Fibroblast of skin of right quadriceps (primary cell): ENCODE data around the gene ECEL1.
A peak's percentile ranks its signal among the peaks of the same experiment; 100 is the strongest.
"Not testable (repeated sequence)": the region's sequence is repeated elsewhere in the genome, so short reads cannot be mapped to it uniquely, and the experiment has no call there.

Experiments used
- DNase-seq: peaks from one replicate; pipeline ENCODE4 v3.0.0-alpha.2; 2013

Gene ECEL1

GRCh38 chr2:232487385-232488096 lies at the start of gene ECEL1:
Gene ECEL1, minus strand, starts transcription at chr2:232487834. Its CDS starts 1,181 bp downstream, at chr2:232486653.
- no peak for DNase-seq

- DNase-seq: no peak
Observed at GRCh38 chr2:232537079-232537478, 49.4 kb upstream of the ECEL1 start.

DNA sequence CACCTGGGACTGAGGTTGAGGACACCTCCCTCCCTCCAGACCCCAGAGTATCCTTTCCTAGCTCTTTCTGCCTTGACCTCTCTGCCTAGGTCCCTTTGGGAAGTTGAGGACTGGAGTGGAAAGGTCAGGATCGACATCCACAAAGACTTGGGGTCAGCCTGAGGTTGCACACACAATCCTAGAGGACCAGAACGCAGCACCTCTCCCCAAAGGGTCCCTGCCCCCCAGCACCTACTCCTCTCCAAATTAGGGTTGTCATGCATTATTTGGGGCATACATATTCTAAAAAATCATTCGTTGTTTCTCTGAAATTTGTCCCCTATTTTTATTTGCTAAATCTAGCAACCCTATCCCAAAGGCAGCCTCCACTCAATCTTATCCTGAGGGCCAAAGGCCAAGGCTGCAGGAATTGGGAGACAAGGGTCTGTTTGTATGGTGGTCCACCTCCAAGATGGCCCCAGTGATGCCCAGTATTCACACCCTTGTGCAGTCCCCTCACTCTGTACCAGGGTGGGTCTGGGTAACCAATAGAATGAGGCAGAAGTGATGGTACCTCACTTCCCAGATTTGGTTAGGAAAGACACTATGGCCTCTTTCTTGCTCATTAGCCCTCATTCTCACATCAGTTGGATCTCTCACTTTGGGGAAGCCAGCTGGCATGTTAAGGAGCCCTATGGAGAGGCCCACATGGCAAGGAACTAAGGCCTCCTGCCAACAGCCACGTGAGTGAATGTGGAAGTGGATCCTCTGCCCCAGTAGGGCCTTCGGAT lies 48.3 kb upstream of the ECEL1 start:
- DNase-seq: no peak

DNA sequence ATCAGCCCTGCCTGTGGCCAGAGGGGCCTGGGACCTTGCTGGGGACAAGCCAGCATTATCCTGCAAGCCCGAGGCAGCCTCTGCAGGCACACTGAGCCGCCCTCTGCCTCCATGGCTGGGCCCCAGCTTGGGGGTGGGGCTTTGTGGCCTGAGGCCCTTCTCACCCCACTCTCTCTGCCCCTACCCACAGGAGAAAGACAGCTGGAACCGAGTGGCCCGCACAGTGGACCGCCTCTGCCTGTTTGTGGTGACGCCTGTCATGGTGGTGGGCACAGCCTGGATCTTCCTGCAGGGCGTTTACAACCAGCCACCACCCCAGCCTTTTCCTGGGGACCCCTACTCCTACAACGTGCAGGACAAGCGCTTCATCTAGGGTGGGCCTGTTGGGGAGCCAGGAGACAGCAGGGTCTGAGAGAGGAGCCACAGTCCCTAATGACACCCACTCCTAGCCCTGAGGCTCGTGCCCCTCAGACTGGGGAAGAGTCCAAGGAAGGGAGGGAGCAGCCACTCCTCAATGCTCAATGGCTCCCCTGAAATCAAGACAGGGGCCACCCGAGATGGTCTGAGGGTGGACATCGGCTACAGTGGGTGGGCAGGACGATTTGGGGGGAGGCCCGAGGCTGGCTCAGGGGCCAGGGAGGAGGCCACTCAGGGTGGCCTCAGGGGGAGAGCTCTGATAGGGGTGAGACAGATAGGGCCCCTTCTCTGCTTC lies 47.5 kb upstream of the ECEL1 start:
- no peak for DNase-seq

DNA sequence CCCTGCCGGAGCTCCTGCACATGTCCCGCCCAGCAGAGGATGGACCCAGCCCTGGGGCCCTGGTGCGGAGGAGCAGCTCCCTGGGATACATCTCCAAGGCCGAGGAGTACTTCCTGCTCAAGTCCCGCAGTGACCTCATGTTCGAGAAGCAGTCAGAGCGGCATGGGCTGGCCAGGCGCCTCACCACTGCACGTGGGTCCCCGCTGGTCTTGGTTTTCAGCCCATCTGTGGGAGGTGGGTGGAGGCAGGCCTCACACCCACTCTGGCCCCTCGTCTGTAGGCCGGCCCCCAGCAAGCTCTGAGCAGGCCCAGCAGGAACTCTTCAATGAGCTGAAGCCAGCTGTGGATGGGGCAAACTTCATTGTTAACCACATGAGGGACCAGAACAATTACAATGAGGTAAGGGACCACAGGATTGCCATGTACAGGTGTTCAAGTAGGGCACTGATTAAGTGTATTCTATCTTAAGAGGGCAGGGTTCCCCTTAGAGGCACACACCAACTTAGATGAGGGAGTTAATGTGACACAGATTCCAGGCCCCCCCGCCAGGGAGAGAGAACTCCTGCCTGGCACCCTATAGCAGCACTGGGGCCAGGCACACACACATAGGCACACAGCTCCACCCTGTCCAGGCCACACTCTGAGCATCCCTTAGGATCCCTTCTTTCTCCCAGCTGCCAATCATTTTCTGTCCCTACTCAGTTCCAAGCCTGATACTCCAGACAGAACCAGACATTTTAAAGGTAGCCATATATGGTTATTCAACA lies 46.5 kb upstream of the ECEL1 start:
- no peak for DNase-seq

- not testable (repeated sequence) for DNase-seq
Observed at GRCh38 chr2:232532821-232533220, 45.2 kb upstream of the ECEL1 start.

GRCh38 chr2:232532419-232532818 lies 44.8 kb upstream of the ECEL1 start:
- DNase-seq: no peak

DNA sequence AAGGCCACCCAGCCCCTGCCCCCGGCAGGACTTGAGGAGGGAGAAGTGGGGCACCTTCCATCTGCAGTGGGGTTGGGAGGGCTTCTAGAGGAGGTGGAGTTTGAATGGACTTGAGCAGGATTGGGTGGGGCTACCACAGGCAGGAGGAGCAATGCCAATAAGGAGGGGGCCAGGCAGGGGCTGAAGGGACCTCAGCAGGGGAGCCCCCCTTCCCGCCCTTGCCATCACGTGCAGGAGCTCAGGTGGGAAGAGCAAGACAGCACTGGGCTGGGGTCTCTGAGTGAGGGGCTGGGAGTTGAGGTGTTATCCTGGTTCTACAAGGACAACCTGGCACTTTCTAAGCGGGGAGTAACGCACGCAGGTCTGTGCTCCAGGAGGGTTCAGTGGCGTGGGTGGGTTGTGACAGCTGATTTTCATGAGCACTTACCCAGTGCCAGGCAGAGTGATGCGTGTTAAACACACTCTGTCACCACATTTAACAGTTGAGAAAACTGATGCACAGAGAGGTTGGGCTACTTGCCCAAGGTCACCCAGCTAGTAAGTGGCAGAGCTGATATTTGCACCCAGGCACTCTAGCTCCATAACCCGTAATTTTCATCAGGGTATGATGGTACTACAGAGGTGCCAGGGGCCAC lies 43.1 kb upstream of the ECEL1 start:
- DNase-seq: no peak

DNA sequence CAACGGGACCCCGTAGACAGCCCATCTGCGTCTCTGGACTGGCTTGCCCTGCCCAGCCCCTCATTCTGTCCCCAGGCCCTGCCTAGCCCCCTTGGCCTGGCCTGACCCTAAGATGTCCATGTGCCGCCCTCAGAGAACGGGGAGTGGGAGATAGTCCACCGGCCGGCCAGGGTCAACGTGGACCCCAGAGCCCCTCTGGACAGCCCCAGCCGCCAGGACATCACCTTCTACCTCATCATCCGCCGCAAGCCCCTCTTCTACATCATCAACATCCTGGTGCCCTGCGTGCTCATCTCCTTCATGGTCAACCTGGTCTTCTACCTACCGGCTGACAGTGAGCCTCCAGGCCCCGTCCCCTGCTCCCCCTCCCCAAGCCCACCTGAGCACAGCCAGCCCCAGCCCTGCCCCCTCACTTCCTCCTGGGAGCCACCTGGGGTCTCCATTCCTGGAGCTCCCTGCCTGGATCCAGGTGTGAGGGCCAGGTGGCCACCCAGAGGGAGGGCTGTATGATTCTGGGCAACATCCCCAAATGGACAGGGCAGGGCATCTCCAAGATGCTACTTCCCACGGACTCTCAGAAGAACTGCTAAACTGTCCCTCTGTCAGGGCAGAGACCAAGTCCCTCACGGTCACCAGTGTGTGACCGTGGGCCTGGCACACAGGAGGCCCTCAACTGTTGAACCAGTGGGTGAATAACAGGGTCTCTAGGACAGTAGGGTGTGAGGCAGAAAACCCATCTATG lies 42.3 kb upstream of the ECEL1 start:
- DNase-seq: no peak

DNA sequence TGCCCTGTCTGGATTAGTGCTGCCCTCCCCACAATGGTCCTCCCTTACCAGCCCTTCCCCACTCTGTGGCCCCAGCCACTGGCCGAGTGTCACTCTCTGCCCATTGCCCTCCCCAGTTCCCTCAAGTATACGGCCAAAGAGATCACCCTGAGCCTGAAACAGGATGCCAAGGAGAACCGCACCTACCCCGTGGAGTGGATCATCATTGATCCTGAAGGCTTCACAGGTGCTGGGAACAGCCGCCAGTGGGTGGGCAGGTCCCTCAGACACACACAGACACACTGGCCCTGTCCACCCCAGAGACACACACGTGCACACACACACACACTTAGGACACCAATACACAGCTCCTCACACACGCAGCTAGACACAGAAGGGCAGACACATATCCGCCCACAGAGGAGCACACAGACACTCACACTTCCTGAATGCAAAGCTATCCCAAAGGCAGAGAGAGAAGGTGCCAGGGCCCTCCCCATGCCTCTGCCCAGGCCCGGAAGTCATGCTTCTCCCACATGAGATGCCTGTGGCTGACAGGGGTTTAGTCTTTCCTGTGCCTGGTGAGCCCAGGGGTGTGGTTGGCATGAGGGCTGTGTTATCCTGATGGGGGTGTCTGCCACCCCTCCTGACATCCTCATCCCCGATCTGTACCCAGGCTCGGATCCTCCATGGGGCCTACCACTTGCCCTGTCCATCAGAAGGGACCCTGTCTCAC lies 41.3 kb upstream of the ECEL1 start:
- no peak for DNase-seq

GRCh38 chr2:232527905-232528470 lies 40.4 kb upstream of the ECEL1 start:
- no peak for DNase-seq

- DNase-seq: no peak
Observed at GRCh38 chr2:232526372-232526941, 38.8 kb upstream of the ECEL1 start.

- no peak for DNase-seq
Observed at GRCh38 chr2:232525791-232526371, 38.2 kb upstream of the ECEL1 start, which contains the start of gene CHRND. Gene CHRND, plus strand, starts transcription at chr2:232526160. Its CDS starts 56 bp downstream, at chr2:232526216.

- DNase-seq: no peak
Observed at GRCh38 chr2:232525199-232525598, 37.6 kb upstream of the ECEL1 start.

DNA sequence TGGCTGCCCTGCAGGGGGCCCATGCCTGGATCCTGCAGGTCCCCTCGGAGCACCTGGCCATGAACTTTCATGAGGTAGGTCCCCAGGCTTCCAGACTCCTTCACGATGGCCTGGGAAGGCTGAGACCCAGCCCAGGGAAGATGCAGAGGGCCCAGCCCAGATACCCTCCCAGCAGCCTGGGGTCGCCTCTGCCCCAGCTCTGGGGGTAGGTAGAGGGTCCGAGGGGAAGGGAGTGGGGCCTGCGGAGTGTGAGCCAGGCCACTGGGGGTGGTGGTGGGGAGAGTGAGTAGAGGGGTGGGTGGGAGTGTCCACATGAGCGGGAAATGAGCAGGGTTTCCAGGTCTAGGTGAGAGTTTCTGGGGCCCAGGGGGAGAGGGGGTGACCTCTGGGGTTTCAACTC lies 37.1 kb upstream of the ECEL1 start:
- no peak for DNase-seq

DNA sequence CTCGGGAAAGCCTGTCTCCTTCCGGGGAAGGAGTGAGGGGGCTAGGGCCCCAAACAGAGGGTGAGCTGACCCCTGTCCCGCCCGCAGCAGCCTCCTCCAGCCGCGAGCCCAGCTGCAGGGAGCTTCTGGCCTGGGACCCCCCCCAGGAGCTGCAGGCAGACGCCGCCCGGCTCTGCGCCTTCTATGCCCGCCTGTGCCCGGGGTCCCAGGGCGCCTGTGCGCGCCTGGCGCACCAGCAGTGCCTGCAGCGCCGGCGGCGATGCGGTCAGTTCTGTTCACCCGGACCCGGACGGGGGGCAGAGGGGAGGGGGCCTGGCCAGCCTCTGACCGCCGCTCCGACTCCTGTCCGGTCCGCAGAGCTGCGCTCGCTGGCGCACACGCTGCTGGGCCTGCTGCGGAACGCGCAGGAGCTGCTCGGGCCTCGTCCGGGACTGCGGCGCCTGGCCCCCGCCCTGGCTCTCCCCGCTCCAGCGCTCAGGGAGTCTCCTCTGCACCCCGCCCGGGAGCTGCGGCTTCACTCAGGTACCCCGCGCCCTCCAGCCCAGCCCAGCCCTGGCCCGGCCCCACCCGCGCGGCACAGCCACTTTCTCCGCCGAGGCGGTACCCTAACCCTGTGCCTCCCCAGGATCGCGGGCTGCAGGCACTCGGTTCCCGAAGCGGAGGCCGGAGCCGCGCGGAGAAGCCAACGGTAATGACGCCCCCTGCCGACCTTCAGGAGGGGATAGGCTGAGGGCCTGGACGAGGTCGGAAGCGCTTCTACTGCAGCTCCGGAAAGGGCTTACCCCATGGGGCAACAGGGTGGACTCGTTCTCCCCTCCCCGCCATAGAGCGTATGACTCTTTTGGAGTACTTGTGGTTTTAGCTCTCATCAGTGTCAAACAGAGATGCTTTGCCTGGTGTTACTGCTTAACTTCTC lies 36.3 kb upstream of the ECEL1 start:
- peak; percentile 22 for DNase-seq

- DNase-seq: no peak
Observed at GRCh38 chr2:232523402-232523681, 35.7 kb upstream of the ECEL1 start.

- no peak for DNase-seq
Observed at GRCh38 chr2:232522623-232523401, 35.2 kb upstream of the ECEL1 start.
